NT2/D1 (cell line): ENCODE data around the gene PRDX3.

Experiments
- DNase-seq: peaks from one replicate; pipeline ENCODE4 v3.0.0-alpha.2; 2011; ENCODE audit warnings: low read depth, low spot score
- H3K27me3 ChIP-seq: 2 replicates; pipeline ENCODE4 v1.6.0; 2011; ENCODE audit warnings: mild to moderate bottlenecking; ENCODE audit not compliant: insufficient read length, insufficient read depth
- H3K36me3 ChIP-seq: 2 replicates; pipeline ENCODE4 v1.6.1; 2011; ENCODE audit warnings: mild to moderate bottlenecking, low read length, mixed read lengths; ENCODE audit not compliant: insufficient read depth, insufficient read length
- H3K4me1 ChIP-seq: 2 replicates; pipeline ENCODE4 v1.5.1; 2011; ENCODE audit not compliant: insufficient read depth, insufficient read length
- H3K4me3 ChIP-seq: 2 replicates; pipeline ENCODE4 v1.5.1; 2011; ENCODE audit warnings: low read depth; ENCODE audit not compliant: insufficient read length
- H3K9ac ChIP-seq: 2 replicates; pipeline ENCODE4 v1.6.0; 2011; ENCODE audit warnings: low read depth; ENCODE audit not compliant: insufficient read length
- H3K9me3 ChIP-seq: 2 replicates; pipeline ENCODE4 v1.5.1; 2011; ENCODE audit warnings: mild to moderate bottlenecking, low read length; ENCODE audit not compliant: insufficient read depth
- SUZ12 ChIP-seq: IDR thresholded peaks from 2 replicates; pipeline ENCODE4 v1.6.1; 2011; ENCODE audit not compliant: insufficient read length, insufficient read depth; ENCODE audit errors: extremely low read depth
- YY1 ChIP-seq: IDR thresholded peaks from 2 replicates; pipeline ENCODE4 v1.6.1; 2011; ENCODE audit not compliant: insufficient read length, insufficient read depth
- ZNF274 ChIP-seq: IDR thresholded peaks from 2 replicates; pipeline ENCODE4 v1.6.1; 2011; ENCODE audit warnings: mild to moderate bottlenecking, low read depth, low read length

Gene PRDX3

DNA sequence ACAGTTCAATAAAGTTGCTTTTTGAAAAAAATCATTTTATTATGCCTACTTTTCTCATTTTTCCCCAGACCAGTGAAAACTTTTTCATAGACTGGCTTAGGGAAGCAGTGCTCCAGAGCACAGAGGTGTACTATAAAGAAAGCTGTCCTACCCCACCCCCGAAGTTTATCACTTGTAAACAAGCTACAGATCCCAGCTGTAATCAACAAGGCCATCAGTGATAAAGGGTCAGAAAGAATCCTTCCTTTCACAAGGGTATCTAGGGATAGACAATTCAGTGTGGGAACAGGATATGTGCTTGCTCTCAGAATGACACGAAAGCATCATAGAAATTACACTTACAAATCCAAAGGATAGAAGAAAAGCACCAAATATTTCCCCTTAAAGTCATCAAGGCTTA, 4.5 kb downstream of the PRDX3 start:
- Histone ChIP-seq H3K36me3 (peaks cover 64% of the 10 kb centered on the region), H3K27me3 (no peaks in the 10 kb centered on the region), H3K4me1 (peaks cover 2% of the 10 kb centered on the region), H3K4me3 (no peak overlapping the region), H3K9me3 (no peaks in the 10 kb centered on the region), H3K9ac (no peak overlapping the region)
- DNase-seq, result no peak
- TF ChIP-seq ZNF274 (no peak), YY1 (no peak), SUZ12 (no peak)

DNA sequence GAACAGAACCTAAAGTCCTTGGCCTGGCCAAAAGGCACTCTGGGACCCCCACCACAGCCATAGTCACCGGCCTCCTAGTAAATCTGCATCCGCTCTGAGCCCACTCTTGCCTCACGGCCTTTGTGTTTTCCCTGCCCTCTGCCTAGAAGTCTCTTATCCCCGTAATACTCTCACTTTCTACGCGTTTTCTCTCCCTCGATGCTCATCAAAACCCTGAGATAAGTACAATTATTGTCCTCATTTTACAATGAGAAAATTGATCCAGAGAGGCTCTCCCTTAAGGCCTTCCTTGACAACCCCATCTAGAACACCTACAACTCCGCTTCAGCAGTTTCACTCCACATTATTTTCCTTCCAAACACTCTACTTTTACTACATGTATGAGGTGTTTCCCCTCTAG, 11.6 kb downstream of the PRDX3 start:
- DNase-seq, result no peak
- Histone ChIP-seq H3K36me3 (peaks cover 57% of the 10 kb centered on the region), H3K4me1 (peaks cover 3% of the 10 kb centered on the region), H3K9ac (no peak overlapping the region), H3K9me3 (no peaks in the 10 kb centered on the region), H3K4me3 (no peak overlapping the region), H3K27me3 (no peaks in the 10 kb centered on the region)
- TF ChIP-seq YY1 (no peak), SUZ12 (no peak), ZNF274 (no peak)

DNA sequence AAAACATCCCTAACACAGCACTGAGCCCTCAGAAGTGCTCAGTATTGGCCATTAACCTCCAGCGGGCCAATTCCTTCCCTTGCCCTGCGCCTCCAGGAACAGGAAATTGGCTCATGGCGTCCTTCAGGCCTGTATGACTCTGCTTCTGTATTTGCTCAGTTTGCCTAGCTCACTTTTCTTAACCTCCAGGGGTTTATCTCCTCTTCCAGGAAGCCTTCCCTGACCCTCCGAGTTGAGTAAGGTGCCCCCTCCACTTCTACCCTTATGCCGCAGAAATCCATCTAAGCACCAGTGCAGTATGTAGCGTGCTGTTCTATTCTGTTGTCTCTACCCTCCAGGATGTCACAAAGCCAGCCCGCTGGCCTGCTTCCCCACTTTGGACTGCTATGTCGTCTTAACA, 12.0 kb downstream of the PRDX3 start:
- Histone ChIP-seq H3K27me3 (no peaks in the 10 kb centered on the region), H3K4me3 (no peak overlapping the region), H3K9me3 (no peaks in the 10 kb centered on the region), H3K9ac (no peak overlapping the region), H3K36me3 (peaks cover 55% of the 10 kb centered on the region), H3K4me1 (peaks cover 3% of the 10 kb centered on the region)
- TF ChIP-seq YY1 (no peak), ZNF274 (no peak), SUZ12 (no peak)
- DNase-seq, result no peak

DNA sequence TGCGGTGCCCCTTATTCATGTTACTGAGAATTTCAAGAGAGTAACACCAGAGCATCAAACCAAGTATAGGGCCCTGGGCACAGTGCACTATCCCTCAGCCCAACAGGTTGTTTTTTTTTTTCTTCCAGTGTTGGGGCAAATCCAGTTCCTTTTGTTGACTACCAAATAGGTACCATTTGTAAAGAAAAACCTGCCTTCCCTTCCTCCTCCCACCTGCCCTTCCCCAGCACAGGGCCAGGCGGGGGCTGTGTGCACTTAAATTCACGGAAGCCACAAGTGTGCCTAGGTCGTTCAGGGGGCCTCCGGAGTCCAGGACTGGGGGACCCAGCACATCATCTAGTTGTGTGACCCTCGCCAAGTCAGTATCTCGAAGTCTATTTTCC, 12.5 kb downstream of the PRDX3 start:
- peaks cover 52% of the 10 kb centered on the region for H3K36me3 ChIP-seq
- peak overlapping the region; percentile 82 for H3K9ac ChIP-seq
- no peaks in the 10 kb centered on the region for H3K9me3 ChIP-seq
- H3K4me3 ChIP-seq, result peak overlapping the region; percentile 72
- no peak for DNase-seq
- no peak for TF ChIP-seq ZNF274
- no peak for TF ChIP-seq SUZ12
- TF ChIP-seq YY1, result no peak
- no peaks in the 10 kb centered on the region for H3K27me3 ChIP-seq
- peaks cover 3% of the 10 kb centered on the region for H3K4me1 ChIP-seq

DNA sequence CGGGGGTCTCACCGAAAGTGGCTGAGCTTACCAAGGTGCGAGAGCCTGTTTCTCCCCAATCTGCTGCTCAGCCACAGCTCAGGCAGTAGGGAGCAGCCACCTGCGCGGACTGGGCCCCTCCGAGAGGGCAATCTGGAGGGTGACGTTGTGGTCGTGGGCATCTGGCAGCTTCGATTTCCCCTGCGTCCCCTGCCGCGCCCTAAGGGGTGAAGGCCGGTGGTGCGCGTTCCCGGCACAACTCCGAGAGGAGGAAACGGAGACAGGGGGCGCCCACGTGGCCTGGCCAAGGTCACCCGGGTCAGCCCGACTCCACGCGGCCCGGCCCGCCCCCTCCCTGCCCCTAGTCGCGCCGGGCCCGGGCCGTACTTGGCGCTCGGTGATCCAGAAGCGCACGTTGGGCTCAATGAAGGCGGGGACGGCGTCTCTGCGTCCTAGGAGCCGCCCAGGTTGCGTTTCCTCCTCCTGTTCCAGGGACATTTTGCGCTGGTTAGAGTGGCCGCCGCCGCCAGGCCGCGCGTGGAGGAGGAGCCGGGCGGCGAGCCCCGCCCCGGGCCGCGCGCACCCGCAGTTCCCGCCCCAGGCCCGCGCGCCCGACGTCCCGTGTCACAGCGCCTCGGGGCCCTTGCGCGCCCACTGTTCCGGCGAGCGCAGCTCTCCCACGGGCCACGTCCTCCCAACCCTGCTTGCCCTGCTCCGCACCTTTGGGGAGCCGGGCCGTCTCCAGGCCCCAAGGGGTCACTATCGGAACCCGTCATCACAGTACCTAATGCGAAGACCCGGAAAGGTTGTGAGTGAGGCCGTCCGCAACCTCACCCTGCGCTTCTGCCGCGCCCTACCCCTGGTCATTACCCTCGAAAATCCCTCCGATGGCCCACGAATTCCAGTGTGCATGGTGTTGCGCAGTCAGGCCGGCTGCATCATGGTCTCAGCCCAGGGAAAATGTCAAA, 13.2 kb downstream of the PRDX3 start, which contains the start of gene SFXN4:
Gene SFXN4, minus strand, starts transcription at position 544 of the 947 bp plus-strand sequence. Its CDS starts 67 bp downstream, at position 477.
- no peaks in the 10 kb centered on the region for H3K9me3 ChIP-seq
- no peak for TF ChIP-seq YY1
- TF ChIP-seq SUZ12, result no peak
- no peak for TF ChIP-seq ZNF274
- peak within 1 kb of the TSS; percentile 72 for H3K4me3 ChIP-seq
- H3K9ac ChIP-seq, result peak within 1 kb of the TSS; percentile 82
- peaks cover 54% of the 10 kb centered on the region for H3K36me3 ChIP-seq
- H3K27me3 ChIP-seq, result no peaks in the 10 kb centered on the region
- DNase-seq, result no peak
- H3K4me1 ChIP-seq, result peaks cover 3% of the 10 kb centered on the region

DNA sequence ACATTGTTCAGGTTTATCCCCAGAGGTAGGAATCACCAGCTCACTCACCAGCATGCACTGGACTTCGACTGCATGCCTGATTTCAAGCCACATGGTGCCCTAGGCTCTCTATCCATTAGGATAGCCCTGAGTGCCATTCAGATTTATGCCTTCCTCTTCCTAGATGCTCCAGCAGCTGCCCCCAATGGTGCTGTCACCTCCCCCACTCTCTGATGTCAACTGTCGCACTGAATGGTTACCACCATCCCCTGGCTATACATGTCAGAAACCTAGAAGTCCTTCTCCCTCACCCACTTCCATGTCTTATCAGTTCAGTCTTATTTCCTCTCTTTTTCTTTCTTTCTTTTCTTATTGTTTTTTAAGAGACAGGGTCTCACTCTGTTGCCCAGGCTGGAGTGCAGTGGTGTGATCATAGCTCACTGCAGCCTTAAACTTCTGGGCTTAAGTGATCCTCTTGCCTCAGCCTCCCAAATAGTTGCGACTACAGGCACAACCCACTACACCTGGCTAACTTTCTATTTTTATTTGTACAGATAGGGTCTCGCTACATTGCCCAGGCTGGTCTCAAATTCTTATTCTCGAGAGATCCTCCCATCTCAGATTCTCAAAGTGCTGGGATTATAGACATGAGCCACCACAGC, 16.0 kb downstream of the PRDX3 start:
- Histone ChIP-seq H3K4me1 (peaks cover 3% of the 10 kb centered on the region), H3K27me3 (no peaks in the 10 kb centered on the region), H3K4me3 (no peak overlapping the region), H3K36me3 (peaks cover 45% of the 10 kb centered on the region), H3K9me3 (no peaks in the 10 kb centered on the region), H3K9ac (no peak overlapping the region)
- no peak for DNase-seq
- TF ChIP-seq ZNF274, result no peak
